NCI-H526 treated with DMSO at 0.1 percent for 48 hours (cell line): Measurements from ENCODE around the gene DONSON.
A peak's percentile ranks its signal among the peaks of the same experiment; 100 is the strongest.
"Not testable (repeated sequence)": the region's sequence is repeated elsewhere in the genome, so short reads cannot be mapped to it uniquely, and the experiment has no call there.

Experiments
- DNase-seq: peaks from one replicate; lab custom pipeline; 2025; lab: John Stamatoyannopoulos, UW

The DONSON gene, protein sequence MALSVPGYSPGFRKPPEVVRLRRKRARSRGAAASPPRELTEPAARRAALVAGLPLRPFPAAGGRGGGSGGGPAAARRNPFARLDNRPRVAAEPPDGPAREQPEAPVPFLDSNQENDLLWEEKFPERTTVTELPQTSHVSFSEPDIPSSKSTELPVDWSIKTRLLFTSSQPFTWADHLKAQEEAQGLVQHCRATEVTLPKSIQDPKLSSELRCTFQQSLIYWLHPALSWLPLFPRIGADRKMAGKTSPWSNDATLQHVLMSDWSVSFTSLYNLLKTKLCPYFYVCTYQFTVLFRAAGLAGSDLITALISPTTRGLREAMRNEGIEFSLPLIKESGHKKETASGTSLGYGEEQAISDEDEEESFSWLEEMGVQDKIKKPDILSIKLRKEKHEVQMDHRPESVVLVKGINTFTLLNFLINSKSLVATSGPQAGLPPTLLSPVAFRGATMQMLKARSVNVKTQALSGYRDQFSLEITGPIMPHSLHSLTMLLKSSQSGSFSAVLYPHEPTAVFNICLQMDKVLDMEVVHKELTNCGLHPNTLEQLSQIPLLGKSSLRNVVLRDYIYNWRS

DNA sequence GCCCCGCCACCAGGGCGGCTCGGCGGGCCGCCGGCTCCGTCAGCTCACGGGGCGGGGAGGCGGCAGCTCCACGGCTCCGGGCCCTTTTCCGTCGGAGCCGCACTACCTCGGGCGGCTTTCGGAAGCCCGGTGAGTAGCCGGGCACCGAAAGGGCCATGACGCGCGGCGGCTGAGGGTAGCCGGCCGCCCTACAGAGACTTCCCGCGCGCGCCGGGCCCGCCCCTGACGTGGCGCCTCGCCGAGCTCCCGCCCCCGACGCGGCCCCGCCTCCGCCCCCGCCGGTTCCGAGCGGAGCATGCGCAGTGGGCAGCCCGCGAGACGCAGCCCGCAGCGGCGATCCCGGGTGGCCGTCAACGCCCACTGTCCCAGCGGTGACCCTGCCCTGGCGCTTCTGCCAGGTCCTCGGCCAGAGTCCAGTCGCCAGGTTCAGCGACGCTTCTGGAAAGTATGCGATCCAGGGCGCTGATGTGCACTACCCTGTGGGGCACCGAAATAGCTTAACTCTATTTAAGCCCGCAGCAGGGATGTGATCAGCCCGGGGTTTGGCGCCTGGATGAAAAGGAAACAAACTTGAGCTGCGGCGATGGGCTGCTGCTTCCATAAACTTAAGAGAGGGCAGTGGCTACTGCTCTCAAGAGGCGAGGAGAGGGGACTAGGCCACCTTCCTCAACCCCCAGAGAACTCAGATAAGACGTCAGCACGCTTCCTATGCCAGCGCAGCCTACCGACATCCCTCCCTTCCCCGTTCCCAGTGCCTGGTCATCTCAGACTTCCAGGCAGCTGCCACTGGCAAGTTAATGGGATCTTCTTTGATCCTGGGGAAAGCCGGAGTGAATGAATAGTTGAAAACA, at the start of gene DONSON:
DONSON (minus strand) TSS at position 200 of the 851 bp plus-strand sequence; CDS start at position 157, 43 bp downstream.
- DNase-seq = peak; percentile 69

DNA sequence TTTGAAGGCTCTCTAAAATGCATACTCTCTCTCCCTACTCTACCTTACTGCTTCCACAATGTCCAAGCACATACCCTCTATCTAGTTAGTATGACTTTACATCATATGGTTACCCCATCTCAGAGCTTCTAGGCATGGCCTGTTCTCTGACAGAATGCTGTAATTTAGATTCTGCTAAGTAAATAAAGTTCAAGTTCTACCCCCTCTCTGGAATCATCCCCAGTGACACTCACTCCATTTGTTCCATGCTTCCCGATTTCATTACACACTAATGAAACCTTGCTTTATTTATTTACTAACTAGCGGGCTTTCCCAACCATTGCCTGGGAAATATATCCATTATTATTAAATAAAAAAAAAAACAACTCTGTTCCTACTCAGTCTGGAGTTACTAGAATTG, 45.8 kb upstream of the DONSON start:
- DNase-seq = no peak

DNA sequence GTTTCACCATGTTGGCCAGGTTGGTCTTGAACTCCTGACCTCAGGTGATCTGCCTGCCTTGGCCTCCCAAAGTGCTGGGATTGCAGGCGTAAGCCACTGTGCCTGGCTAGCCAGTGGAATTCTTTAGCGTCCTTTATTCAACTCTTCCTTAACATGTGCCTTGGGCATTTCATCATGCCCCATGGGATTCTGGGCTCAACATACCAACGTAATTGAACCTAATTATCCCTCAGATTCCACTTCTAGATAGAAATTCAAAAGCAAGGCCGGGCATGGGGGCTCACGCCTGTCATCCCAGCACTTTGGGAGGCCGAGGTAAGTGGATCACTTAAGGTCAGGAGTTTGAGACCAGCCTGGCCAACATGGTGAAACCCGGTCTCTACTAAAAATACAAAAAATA, 37.7 kb upstream of the DONSON start:
- not testable (repeated sequence) for DNase-seq

DNA sequence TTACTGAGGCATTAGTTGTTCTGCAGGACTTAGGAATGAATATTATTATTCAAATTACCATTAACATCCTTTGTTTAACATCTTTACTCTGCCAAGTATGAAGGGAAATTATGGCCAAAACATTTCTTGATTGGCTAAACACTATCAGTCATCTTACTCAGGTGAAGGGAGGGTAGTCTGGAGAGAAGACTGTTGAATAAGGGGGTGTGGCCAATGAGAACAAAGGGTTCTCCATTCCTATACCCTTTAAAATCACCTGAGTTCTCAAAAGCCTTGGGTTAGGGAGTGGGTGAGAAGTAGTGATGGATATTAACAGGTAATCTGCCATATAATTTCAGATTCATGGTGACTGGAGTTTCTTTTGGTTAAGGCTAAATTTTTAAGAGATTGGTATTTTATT, 33.8 kb upstream of the DONSON start:
- DNase-seq = no peak

DNA sequence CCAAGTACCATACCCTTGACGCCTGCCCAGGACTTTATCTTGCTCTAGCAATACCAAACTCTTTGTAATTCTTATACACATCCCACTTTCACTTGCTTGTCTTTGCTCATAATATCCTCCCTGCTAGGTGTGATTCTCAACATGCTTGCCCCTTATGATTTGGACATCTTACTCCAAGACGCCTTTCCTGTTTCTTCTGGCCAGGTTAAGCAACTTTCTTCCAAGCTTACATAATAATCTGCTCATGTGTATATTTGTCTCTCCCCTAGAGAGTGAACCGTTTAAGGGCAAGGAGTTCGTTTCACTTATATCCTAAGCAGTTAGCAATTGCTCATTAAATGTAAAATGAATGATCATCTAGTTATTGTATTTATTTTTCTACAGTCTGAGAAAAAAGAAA, 31.2 kb upstream of the DONSON start:
- no peak for DNase-seq

DNA sequence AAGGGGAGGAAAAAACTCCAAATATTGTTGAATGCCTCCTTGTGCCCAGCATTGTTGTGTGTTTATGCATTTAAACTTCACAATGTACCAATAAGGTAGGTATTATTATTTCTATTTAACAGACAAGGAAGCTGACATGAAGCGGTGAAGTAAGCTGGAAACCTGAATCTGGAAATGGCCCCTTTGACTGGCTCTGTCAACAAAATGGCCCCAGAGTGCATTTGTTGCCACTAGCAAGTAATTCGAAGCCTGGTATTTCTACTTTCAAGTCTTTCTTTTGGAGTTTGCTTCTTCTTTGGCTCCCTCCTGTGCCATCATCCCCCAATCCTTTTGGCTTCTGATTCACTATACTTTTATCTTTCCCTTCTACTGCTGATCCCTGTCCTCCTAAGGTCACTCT, 29.9 kb upstream of the DONSON start:
- DNase-seq = no peak

DNA sequence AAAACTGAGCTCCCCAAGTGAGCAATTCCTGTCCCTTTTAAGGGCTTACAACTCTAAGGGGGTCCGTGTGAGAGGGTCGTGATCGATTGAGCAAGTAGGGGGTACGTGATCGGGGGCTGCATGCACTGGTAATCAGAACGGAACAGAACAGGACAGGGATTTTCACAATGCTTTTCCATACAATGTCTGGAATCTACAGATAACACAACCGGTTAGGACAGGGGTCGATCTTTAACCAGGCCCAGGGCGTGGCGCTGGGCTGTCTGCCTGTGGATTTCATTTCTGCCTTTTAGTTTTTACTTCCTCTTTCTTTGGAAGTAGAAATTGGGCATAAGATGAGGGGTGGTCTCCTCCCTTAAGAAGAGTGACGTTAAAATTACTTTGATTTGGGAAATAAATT, 29.1 kb upstream of the DONSON start:
- DNase-seq = not testable (repeated sequence)

DNA sequence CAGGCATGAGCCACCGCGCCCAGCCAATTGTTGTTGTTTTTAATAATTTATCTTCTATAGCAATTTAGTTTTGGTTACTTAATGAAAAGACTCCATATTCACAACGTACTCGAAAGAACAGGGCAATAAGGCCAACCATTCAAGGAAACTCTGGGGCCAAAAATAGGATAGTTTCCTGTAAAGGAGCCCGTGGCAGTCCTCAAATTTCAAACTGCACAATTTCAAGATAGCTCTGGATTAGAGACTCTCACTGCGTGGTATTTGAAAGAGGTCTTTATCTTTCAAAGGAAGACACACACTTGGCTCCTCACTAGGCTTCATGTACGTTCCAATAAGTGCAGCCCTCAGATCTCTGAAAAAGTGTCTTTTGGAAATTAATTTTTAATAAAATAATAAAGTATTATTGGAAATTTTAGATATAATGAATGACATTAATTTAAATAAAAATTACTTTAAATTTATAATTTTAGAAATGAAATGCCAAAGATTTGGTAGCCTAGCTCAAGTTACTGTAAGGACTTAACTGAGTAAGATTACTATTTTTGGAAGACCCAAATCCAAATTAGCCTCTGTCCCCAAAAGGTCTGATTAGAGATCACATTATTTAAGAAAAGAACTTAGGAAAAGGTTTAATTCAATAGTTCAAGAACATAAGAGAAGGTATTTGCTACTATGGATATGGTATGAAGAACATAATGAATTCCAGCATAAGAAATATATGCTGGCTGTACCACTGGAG, 22.7 kb upstream of the DONSON start:
- DNase-seq = no peak

DNA sequence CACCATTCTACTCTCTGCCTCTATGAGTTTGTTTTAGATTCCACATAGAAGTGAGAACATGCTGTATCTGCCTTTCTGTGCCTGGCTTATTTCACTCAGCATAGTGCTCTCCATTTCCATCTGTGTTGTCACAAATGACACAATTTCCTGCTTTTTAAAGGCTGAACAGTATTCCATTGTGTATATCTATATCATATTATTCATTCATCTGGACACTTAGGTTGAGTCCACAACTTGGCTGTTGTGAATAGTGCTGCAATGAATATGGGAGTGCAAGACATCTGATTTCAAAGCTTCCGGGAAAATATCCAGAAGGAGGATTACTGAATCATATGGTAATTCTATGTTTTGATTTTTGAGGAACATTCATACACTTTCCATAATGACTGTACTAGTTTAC, 20.1 kb upstream of the DONSON start:
- DNase-seq = no peak

DNA sequence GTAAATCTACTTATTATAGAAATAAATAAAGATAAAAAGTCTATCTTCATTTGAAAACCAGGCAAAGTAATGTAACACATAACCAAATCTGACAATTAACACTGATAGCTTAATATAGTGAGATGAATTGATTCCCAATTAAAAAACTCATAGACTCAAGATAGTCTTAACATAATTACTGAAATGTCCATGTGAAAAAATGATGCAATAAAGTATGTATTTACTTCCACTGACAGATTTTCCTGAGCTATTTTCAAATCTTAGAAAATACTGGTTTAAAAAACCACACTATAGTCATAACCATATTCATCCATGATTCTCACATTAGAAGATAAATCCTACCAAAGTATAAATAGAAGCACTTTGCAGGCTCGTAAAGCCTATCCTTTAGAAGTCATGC, 9.6 kb upstream of the DONSON start:
- DNase-seq = no peak

DNA sequence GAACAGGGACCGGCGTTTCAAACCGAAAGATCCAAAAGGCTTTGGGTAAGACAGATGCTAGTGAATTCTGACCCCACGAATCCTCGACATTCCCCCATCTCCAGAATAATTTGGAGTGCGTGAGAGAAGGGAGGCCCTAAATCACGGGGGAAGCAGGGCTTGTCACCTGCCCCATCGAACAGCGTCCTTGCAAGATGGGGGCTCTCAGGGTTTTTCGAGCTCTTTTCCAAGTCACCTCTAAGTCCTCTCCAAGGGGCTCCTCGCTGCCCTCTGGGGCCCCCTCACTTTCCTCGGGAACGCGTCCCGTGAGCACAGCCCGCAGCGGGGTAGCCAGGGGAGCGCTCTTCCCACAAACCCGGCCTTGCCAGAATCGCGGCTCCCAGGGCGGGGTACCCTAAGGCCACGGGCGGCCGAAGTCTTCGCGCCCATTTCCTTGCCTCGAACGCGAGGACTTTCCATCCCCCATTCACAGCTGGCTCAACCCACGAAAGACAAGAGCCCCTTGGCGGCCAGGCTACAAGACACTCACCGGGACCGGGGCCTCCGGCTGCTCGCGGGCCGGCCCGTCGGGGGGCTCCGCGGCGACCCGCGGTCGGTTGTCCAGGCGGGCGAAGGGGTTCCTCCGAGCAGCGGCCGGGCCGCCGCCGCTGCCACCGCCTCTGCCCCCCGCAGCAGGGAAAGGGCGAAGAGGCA, 546 bp downstream of the DONSON start:
- no peak for DNase-seq

DNA sequence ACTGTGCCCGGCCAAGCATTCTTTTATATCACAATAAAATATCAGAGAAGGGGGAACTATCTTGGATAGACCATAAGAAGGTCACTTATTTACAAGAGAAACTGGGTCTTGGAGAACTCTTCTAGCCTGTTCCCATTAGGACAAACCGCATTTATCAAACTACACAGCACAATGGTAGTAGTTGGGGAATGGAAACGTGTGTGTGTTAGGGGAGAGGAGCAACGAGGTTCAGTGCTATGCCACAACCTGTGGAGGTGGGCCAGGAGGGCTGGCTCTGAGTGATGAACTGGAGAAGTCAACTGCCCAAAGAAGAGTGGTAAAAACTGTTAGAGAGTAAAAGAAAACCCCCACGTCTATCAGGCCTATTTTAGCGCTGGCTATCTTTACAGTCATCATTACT, 1.6 kb downstream of the DONSON start:
- DNase-seq = no peak

DNA sequence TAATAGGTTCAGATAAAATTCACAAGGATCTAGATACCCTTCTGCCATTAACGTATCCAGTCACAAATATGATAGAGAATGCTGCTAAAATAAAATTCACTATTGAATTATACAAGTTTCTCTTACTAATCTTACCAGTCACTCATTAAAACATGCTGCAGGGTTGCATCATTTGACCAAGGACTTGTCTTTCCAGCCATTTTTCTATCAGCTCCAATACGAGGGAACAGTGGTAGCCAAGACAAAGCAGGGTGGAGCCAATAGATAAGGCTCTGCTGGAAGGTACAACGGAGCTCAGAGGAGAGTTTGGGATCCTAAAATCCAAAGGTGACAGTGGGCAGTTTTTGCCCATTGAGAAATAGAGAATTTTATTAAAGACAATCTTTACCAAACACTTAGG, 4.0 kb downstream of the DONSON start:
- no peak for DNase-seq

DNA sequence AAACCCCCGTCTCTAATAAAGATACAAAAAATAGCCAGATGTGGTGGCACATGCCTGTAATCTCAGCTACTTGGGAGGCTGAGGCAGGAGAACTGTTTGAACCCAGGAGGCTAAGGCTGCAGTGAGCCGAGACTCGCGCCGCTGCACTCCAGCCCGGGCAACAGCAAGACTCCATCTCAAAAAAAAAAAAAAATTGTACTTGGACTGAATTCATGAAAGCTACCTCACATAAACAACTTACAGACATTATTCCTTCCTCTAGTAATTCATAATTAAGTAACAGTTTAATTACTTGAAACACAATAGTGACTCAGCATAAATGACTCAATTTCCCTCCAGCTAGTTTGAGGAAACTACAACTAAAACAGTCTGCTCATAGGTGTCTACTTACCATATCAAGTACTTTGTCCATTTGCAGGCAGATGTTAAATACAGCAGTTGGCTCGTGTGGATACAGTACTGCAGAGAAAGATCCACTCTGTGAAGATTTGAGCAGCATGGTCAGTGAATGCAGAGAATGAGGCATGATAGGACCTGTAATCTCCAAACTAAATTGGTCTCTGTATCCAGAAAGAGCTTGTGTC, 9.4 kb downstream of the DONSON start:
- no peak for DNase-seq

DNA sequence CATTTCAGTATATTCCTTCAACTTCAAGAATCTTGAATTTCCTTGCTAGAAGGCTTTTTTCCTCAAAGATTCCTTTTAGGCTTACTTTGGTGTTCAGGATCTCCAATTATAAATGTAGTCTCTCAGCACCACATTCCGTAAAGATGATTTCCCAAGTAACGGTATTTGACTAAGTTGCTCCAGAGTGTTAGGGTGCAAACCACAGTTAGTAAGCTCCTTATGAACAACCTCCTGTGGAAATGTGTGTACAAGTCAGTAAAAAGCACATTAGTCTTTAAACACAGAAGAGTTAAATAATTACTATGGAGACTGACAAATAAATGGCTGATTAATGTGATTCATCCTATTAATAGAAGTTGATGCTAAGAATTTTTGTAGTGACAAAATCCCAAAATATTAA, 10.3 kb downstream of the DONSON start:
- DNase-seq = no peak

DNA sequence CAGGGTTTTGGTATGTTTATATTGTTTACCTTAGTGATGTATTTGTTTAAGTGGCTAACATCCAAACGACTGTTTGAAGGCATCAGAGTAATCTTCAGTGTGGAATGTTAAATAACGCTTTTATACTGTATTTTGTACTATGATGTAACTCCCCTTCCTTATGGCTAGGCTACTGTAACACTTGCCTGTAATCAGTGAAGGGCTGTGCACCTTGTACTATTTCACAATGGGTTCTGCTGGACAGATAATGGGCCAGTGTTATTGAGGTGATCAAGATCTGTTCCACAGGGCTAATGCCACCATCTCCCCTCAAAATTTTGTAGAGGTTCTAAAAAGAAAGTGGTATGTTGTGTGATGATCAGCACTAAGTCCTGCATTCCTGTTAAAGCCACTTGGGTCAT, 11.7 kb downstream of the DONSON start:
- not testable (repeated sequence) for DNase-seq

DNA sequence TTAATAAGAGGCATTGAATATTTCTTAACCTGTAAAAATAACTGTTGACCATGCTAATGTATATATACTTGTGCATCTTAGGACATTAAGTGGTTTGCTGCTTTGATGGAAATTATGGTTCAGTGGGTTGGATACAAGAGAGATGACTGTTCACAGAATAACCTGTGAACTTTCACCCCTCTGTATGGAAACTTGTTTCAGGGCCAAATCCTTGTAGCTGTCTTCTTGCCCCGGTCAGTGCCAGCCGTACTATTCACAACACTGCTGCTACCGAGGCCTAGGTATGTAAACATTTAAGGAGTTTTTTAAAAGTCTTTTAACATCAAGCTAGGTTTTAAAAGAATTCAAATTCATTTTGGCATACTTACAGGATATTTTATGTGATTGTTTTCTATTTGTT, 16.1 kb downstream of the DONSON start:
- no peak for DNase-seq

DNA sequence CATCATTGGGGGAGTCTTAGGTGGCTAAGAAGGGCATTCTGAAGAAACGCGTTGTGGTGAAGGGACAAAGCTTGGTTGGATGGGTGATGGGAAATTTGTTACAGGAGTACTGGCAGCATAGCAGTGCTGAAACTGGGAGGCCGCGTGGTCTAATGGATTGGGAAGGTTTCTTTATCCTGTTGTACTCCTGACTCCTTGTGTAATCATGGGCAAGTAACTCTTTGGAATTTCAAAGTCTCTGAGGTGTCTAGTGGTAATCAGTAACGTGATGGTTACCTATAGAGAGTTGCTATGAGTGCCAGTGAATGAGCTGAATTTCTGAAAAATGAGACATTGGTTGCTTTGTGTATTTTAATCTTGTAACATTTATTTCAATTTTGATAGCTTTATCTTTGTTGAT, 18.5 kb downstream of the DONSON start:
- DNase-seq = no peak

DNA sequence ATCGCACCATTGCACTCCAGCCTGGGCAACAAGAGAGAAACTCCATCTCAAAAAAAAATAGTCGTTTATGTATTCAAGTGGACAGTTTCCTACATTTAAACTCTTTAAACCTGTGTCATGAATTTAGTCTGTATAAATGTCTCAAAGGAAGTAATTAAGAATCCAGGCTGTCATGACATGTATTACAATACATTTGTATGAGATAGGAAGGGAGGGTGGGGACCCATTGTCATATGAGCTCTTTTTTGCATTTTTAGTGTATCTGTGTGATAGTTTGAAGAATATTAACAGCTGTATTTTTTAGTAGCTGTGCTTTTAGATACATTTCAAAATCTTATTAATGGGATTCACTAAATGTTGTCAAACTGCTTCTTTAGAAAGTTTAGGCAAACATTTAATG, 20.0 kb downstream of the DONSON start:
- DNase-seq = no peak

DNA sequence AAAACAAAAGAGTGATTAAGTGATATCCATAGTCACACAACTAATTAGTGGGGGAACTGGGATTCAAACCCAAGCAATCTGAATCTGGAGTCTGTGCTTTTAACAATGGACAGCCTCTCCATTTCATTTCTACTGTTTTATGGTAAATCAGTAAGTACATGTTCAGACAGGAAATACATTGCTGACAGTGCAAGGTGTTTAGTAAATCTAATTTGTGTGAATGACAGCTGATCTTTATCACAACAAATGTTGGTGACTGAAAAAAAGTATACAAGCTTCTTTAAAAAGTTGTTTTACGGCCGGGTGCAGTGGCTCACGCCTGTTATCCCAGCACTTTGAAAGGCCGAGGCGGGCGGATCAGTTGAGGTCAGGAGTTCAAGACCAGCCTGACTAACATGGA, 20.6 kb downstream of the DONSON start:
- no peak for DNase-seq

DNA sequence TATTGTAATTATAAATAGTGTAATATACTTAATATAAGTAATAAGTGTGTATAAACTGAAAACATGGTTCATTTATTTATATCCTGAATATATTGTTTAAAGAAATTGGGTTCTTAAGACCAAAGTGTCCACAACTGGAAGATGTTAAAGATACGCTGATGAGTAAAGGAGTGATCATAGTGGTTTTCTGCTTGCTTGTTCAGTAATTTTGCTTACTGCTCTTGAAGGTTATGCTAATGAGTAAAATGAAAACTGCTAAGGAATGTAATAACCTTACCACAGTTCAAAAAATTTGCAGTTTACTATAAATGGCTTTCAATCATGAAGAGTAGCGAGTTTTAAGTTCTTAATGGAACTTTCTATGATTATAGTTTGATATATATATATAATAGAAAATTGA, 22.0 kb downstream of the DONSON start:
- DNase-seq = no peak
